Vagina (tissue), 2 donors: ENCODE measurements around the gene BACH1.

Source experiments
- POLR2AphosphoS5 ChIP-seq, 2 donors: sonication (generic); formaldehyde crosslinking; IDR thresholded peaks; one replicate each; pipeline ENCODE4 v1.9.0; 2017; ENCODE audit warnings: antibody characterized with exemption in 2 of 2, mild to moderate bottlenecking in 2 of 2, low read depth in 1 of 2; ENCODE audit not compliant: insufficient read depth in 1 of 2
- TF ChIP-seq, protein P1 (sequence below), 3 experiments: fragments of 450-650 bp in 2 of 3; fragments of 200-600 bp in 1 of 3; sonication (generic) in 1 of 3; IDR thresholded peaks; one replicate each; pipeline ENCODE4 v1.5.1; 2017 to 2019; ENCODE audit warnings: antibody characterized with exemption in 3 of 3, mild to moderate bottlenecking in 2 of 3, moderate library complexity in 2 of 3

DNA sequence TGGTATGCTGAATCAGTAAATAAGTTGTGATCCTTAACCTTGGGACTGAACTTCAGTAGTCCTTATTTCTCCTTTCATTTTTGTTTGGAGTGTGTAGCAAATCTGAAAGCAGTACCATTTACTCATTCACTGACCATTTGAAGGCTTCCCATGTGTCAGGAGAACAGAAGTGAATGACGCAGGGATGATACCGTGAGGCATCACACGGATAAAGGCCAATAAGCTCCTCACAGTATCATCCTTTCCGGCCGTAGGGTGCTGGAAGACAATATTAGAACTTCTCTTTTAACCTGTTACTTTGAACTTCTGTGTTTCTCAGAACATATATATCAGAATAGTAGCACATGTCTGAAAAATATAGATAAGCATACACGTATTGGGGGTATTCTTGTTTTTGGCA, 21.3 kb downstream of the BACH1 start:
- TF ChIP-seq, protein P1, sequence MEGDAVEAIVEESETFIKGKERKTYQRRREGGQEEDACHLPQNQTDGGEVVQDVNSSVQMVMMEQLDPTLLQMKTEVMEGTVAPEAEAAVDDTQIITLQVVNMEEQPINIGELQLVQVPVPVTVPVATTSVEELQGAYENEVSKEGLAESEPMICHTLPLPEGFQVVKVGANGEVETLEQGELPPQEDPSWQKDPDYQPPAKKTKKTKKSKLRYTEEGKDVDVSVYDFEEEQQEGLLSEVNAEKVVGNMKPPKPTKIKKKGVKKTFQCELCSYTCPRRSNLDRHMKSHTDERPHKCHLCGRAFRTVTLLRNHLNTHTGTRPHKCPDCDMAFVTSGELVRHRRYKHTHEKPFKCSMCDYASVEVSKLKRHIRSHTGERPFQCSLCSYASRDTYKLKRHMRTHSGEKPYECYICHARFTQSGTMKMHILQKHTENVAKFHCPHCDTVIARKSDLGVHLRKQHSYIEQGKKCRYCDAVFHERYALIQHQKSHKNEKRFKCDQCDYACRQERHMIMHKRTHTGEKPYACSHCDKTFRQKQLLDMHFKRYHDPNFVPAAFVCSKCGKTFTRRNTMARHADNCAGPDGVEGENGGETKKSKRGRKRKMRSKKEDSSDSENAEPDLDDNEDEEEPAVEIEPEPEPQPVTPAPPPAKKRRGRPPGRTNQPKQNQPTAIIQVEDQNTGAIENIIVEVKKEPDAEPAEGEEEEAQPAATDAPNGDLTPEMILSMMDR (IDR thresholded peaks at IDR 0.05), result no peak
- no peak for TF ChIP-seq POLR2AphosphoS5 (IDR thresholded peaks at IDR 0.05; ENCODE audit: insufficient read depth in 1 of 2, low read depth in 1 of 2)
